Transverse colon (tissue), 4 donors: ENCODE data around the gene PPDPF. TPM values are rescaled to one million over a fixed set of nuclear protein-coding genes. Genes with fewer than 3 reads are reported as not detected.

Source experiments
- DNase-seq: peaks from one replicate; pipeline ENCODE4 v3.0.0-alpha.2; 2019
- H3K27ac ChIP-seq, 4 donors: fragments of 200-600 bp; sonication (generic); 2 replicates each; pipeline ENCODE4 v1.5.1; 2016 to 2018; ENCODE audit warnings: inconsistent platforms in 4 of 4
- H3K27me3 ChIP-seq: fragments of 200-600 bp; sonication (generic); 2 replicates; pipeline ENCODE4 v1.5.1; 2017; ENCODE audit warnings: inconsistent platforms
- H3K36me3 ChIP-seq, 4 donors: fragments of 200-600 bp; sonication (generic); 2 replicates each; pipeline ENCODE4 v1.5.1; 2017 to 2019; ENCODE audit warnings: inconsistent platforms in 4 of 4
- H3K4me1 ChIP-seq, 4 donors: fragments of 200-600 bp; sonication (generic); 2 replicates each; pipeline ENCODE4 v1.5.1; 2017 to 2020; ENCODE audit warnings: inconsistent platforms in 4 of 4
- H3K4me3 ChIP-seq, 4 donors: fragments of 200-600 bp; sonication (generic); 1 replicate in 1 of 4; 2 replicates in 3 of 4; pipeline versions ENCODE4 v1.5.1 to v1.6.1; 2017 to 2019; ENCODE audit warnings: inconsistent platforms in 4 of 4
- H3K9me3 ChIP-seq, 2 donors: fragments of 200-600 bp; sonication (generic); 2 replicates each; pipeline ENCODE4 v1.5.1; 2017 to 2019; ENCODE audit warnings: inconsistent platforms in 2 of 2
- CTCF ChIP-seq, 5 experiments: fragments of 200-600 bp in 3 of 5; fragments of 450-650 bp in 2 of 5; sonication (generic) in 3 of 5; IDR thresholded peaks; 1 replicate in 2 of 5; 2 replicates in 3 of 5; pipeline ENCODE4 v1.5.1; 2016 to 2017; ENCODE audit warnings: antibody characterized with exemption in 5 of 5, inconsistent platforms in 3 of 5, mild to moderate bottlenecking in 2 of 5, moderate library complexity in 1 of 5
- EP300 ChIP-seq: sonication (generic); formaldehyde crosslinking; IDR thresholded peaks from one replicate; pipeline ENCODE4 v1.6.1; 2017; ENCODE audit warnings: antibody characterized with exemption, low read depth
- POLR2A ChIP-seq: fragments of 450-650 bp; IDR thresholded peaks from one replicate; pipeline ENCODE4 v1.6.1; 2016; ENCODE audit warnings: antibody characterized with exemption, mild to moderate bottlenecking, moderate library complexity
- POLR2AphosphoS5 ChIP-seq, 3 donors: sonication (generic); formaldehyde crosslinking; IDR thresholded peaks; one replicate each; pipeline ENCODE4 v1.6.1; 2016; ENCODE audit warnings: antibody characterized with exemption in 3 of 3
- WGBS, 2 donors: methylation state at CpG; one replicate each; pipeline ENCODE4 v1.1.5; 2018; ENCODE audit warnings: low coverage in 1 of 2; 5-methylcytosine and 5-hydroxymethylcytosine counted together
- in situ Hi-C, 4 donors: fragments of 200-750 bp; cut with MboI; loops; one replicate each; pipeline versions ENCODE4 v1.15.0 to v1.15.1; 2017; ENCODE audit warnings: low sequenced_read_pairs in 3 of 4, low pct_ligation_motif_present in 1 of 4, low pct_unique_long_range_greater_than_20kb in 1 of 4
- intact Hi-C: fragments of 100-400 bp; cut with DNase I; formaldehyde crosslinking; loops from one replicate; pipeline ENCODE4 v1.15.1; 2023; ENCODE audit warnings: low total_unique reads
- total RNA-seq, 4 donors: library from RNA; depleted of rRNA; stranded (reverse); fragments of >200 nt; gene quantifications; one replicate each; pipeline ENCODE4 v1.1.0, GENCODE V29; 2016

PPDPF gene
- total RNA-seq, 4 donors from 2014 or later: 320 to 695 (median 517) TPM

DNA sequence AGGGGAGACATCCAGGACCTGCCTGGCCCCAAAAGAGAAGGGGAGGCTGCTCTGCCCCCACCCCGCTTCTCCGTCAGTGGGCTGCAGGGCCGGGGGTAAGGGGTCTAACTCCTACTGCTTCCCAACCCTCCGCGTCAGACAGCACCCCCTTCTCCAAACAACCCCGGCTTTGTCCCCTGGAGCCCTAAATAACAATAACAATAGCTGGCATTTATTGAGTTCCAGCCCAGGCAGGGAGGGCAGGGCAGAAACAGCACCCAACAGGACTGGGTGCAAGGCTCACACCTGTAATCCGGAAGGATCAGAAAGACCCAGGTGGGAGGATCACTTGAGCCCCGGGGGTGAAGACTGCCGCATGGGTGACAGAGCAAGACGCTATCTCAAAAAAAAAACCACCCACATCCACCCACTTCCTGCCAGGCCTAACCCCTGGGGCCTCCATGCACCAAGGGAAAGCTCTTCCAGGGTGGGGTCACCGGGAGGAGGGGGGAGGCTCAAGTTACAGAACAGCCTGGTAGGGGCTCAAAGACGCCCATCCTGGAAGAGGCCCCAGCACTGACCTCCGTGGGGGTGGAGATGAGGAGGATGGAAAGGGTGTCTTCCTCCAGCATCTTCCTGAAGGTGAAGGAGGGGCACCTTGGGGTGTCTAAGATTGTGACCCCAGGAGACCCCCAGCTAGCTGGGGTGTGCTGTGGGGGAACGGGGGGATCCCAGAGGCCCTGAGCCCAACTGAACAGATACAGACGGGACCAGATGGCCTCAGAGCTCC lies 32.1 kb downstream of the PPDPF start:
- no peaks in the 10 kb centered on the region for H3K36me3 ChIP-seq
- in situ Hi-C loops (no loop called here), intact Hi-C loops (no loop called here)
- DNase-seq: no peak
- WGBS, 2 donors: 42 to 100% methylated on average over 2 to 15 of the region's 15 CpGs
- H3K4me1 ChIP-seq: peaks cover 0 to 23% (median 13%) of the 10 kb centered on the region in 4 donors
- H3K4me3 ChIP-seq: peak overlapping the region in 1 of 4 donors; percentile 66
- H3K27me3 ChIP-seq: peaks cover 50% of the 10 kb centered on the region
- TF ChIP-seq CTCF (IDR thresholded peaks at IDR 0.05): no peak
- TF ChIP-seq EP300: no peak
- TF ChIP-seq POLR2A: no peak
- no peak for TF ChIP-seq POLR2AphosphoS5 (IDR thresholded peaks at IDR 0.05)
- H3K27ac ChIP-seq: no peak overlapping the region
- H3K9me3 ChIP-seq: no peaks in the 10 kb centered on the region

- H3K4me1 ChIP-seq: peaks cover 0 to 18% (median 10%) of the 10 kb centered on the region in 4 donors
- WGBS, 2 donors: 9% methylated on average over 19 of the region's 37 CpGs; no CpG with 5 or more reads in 1 of the 2 donors
- peaks cover 43% of the 10 kb centered on the region for H3K27me3 ChIP-seq
- H3K9me3 ChIP-seq: no peaks in the 10 kb centered on the region
- in situ Hi-C loops (no loop called here), intact Hi-C loops (no loop called here)
- no peaks in the 10 kb centered on the region for H3K36me3 ChIP-seq
- H3K27ac ChIP-seq: peak overlapping the region in 2 of 4 donors; percentile 22 to 52
- peak overlapping the region; percentile 26 to 66 (median 40) for H3K4me3 ChIP-seq
- peak; percentile 86 for DNase-seq
- TF ChIP-seq EP300 (no peak), POLR2AphosphoS5 (IDR thresholded peaks at IDR 0.05) (no peak), CTCF (IDR thresholded peaks at IDR 0.05) (no peak), POLR2A (no peak)
Observed at GRCh38 chr20:63553251-63553932, 32.8 kb downstream of the PPDPF start.

DNA sequence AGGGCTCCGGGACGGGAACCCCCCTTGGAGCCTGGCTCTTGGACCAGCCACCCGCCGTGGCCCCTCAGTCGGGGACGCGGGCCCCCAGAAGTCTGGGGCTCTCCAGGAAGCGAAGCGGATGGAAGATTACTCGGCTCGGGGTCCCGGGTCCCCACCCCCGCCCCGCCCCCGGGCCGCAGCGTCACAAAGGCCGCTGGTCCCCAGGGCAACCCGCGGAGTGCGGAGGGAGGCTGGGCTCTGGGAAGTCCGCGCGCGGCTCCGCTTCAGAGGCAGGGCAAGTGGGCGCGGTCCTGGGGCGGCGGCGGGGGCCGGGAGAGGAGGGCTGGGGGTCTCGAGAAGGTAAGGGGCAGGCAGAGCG lies 33.3 kb downstream of the PPDPF start, which contains the start of gene FNDC11:
FNDC11 (plus strand) TSS at position 227 of the 358 bp plus-strand sequence. CDS start 1,505 bp downstream, outside the sequence.
- H3K27me3 ChIP-seq: peaks cover 37% of the 10 kb centered on the region
- 0% methylated on average over 4 of the region's 34 CpGs; no CpG with 5 or more reads in 1 of the 2 donors for WGBS, 2 donors
- H3K9me3 ChIP-seq: no peaks in the 10 kb centered on the region
- in situ Hi-C loops (no loop called here), intact Hi-C loops (no loop called here)
- H3K4me1 ChIP-seq: peaks cover 0 to 18% (median 10%) of the 10 kb centered on the region in 4 donors
- peak; percentile 63 for DNase-seq
- H3K36me3 ChIP-seq: no peaks in the 10 kb centered on the region
- peak within 1 kb of the TSS; percentile 26 to 66 (median 40) for H3K4me3 ChIP-seq
- TF ChIP-seq POLR2AphosphoS5 (IDR thresholded peaks at IDR 0.05) (no peak), EP300 (no peak), POLR2A (no peak)
- H3K27ac ChIP-seq: peak within 1 kb of the TSS in 2 of 4 donors; percentile 22 to 52

DNA sequence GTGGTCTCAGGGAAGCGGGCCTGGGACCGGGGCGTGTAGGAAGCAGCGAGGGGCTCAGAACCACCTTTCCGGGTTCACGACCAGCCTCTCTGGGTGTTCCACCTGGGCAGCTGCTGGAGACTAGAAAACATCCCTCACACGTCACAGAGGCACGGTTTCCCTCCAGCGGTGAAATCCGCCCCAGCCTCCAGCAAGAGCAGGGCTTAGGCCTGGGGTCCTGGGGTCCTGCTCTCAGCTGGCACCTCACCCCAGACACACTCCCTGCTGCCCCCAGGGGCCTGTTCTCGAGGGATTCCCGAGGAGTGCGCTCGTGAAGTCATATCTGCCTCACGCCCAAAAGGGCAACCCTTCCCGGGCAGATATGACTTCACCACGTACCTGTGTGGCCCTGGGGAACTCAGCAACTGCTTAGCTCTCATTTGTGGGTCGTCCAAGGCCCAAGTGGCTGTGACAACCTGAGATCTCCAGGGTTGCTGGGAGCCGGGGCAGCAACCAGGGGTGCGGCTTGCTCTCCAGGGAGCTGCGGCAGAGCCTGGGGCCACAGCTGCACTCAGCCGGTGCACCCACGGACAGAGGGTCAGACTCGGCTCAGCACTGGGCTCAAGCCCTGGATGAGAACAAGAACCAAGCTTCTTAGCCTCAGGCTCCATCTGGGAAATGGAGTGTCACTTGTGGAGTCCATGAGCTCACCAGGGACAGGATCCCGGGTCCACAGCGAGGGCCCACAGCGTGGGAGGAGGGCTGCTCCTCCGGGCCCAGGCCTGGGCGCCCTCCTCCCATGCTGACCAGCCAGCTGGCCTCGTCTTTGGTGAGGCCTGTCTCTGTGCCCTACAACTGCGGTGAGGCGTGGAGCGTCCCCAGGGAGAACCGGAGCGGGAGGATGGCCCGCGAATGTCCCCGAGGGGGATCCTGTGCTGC lies 34.1 kb downstream of the PPDPF start:
- in situ Hi-C loops (no loop called here), intact Hi-C loops (no loop called here)
- peak overlapping the region in 2 of 4 donors; percentile 47 to 66 for H3K4me3 ChIP-seq
- no peaks in the 10 kb centered on the region for H3K9me3 ChIP-seq
- DNase-seq: no peak
- 59% methylated on average over 37 of the region's 38 CpGs; no CpG with 5 or more reads in 1 of the 2 donors for WGBS, 2 donors
- H3K27me3 ChIP-seq: peaks cover 32% of the 10 kb centered on the region
- no peak for TF ChIP-seq POLR2AphosphoS5 (IDR thresholded peaks at IDR 0.05)
- no peak overlapping the region for H3K27ac ChIP-seq
- peaks cover 0 to 18% (median 10%) of the 10 kb centered on the region in 4 donors for H3K4me1 ChIP-seq
- no peaks in the 10 kb centered on the region for H3K36me3 ChIP-seq
